HEK293 (cell line): Measurements from ENCODE around the gene CLNK.

ENCODE experiments used
- CTCF ChIA-PET: fragments of 350-600 bp; formaldehyde crosslinking; extraction: SDS; loops from one replicate; lab custom pipeline; 2021; ENCODE audit warnings: antibody characterized with exemption; lab: Yijun Ruan, JAX
- POLR2A ChIA-PET: fragments of 300-600 bp; formaldehyde crosslinking; extraction: SDS; loops from one replicate; lab custom pipeline; 2020; ENCODE audit warnings: antibody characterized with exemption, inconsistent platforms; lab: Yijun Ruan, JAX
- H3K27ac ChIP-seq: fragments of 200-500 bp; sonication (Bioruptor generic); 2 replicates; pipeline ENCODE4 v1.5.1; 2014; ENCODE audit warnings: low read depth, low read length, control low read depth, inconsistent platforms; ENCODE audit errors: extremely low read depth
- H3K36me3 ChIP-seq, 2 experiments: fragments of 200-500 bp in 1 of 2; sonication (Bioruptor generic) in 1 of 2; 1 replicate in 1 of 2; 2 replicates in 1 of 2; pipeline ENCODE4 v1.5.1; 2014 to 2017; ENCODE audit warnings: inconsistent platforms in 2 of 2, low read length in 2 of 2; ENCODE audit not compliant: control insufficient read depth in 2 of 2, insufficient read depth in 1 of 2
- H3K4me1 ChIP-seq: fragments of 200-500 bp; sonication (Bioruptor generic); 2 replicates; pipeline ENCODE4 v1.5.1; 2014; ENCODE audit warnings: mild to moderate bottlenecking, low read length, inconsistent platforms; ENCODE audit not compliant: control insufficient read depth, insufficient read depth
- H3K4me3 ChIP-seq: 2 replicates; pipeline ENCODE4 v1.5.1; 2011; ENCODE audit warnings: low read depth, mild to moderate bottlenecking, control low read depth, low read length, moderate library complexity
- H3K9me3 ChIP-seq: fragments of 200-500 bp; sonication (Bioruptor generic); 2 replicates; pipeline ENCODE4 v1.5.1; 2014; ENCODE audit warnings: low read depth, low read length, inconsistent platforms; ENCODE audit not compliant: control insufficient read depth, insufficient read depth
- HOXC10 ChIP-seq: sonication (generic); formaldehyde crosslinking; IDR thresholded peaks from 2 replicates; pipeline ENCODE4 v1.8.1; 2023; ENCODE audit warnings: mild to moderate bottlenecking, missing genetic modification reagents
- HOXD13 ChIP-seq: sonication (generic); formaldehyde crosslinking; IDR thresholded peaks from 2 replicates; pipeline ENCODE4 v1.8.0; 2022; ENCODE audit warnings: missing genetic modification reagents, borderline replicate concordance
- MZF1 ChIP-seq: fragments of 450-650 bp; formaldehyde crosslinking; IDR thresholded peaks from 2 replicates; pipeline ENCODE4 v1.5.1; 2017; ENCODE audit warnings: missing biosample characterization, missing genetic modification characterization, borderline replicate concordance
- SALL2 ChIP-seq: fragments of 450-650 bp; formaldehyde crosslinking; IDR thresholded peaks from 2 replicates; pipeline ENCODE4 v1.5.0; 2017; ENCODE audit warnings: missing biosample characterization, mild to moderate bottlenecking, missing genetic modification characterization, borderline replicate concordance
- SCRT2 ChIP-seq: fragments of 450-650 bp; formaldehyde crosslinking; IDR thresholded peaks from 2 replicates; pipeline ENCODE4 v1.5.1; 2016; ENCODE audit warnings: missing biosample characterization, missing genetic modification characterization
- TCF7L2 ChIP-seq: IDR thresholded peaks from 2 replicates; pipeline ENCODE4 v1.6.1; 2011; ENCODE audit warnings: low read depth, mild to moderate bottlenecking, inconsistent platforms, low read length, moderate library complexity, borderline replicate concordance
- ZEB2 ChIP-seq: fragments of 450-650 bp; formaldehyde crosslinking; IDR thresholded peaks from 2 replicates; pipeline ENCODE4 v1.5.1; 2016; ENCODE audit warnings: missing biosample characterization, missing genetic modification characterization
- ZFP37 ChIP-seq: fragments of 450-650 bp; formaldehyde crosslinking; IDR thresholded peaks from 2 replicates; pipeline ENCODE4 v1.5.1; 2016; ENCODE audit warnings: missing biosample characterization, missing genetic modification characterization
- ZIC2 ChIP-seq: fragments of 450-650 bp; formaldehyde crosslinking; IDR thresholded peaks from 2 replicates; pipeline ENCODE4 v1.5.1; 2016; ENCODE audit warnings: missing biosample characterization, missing genetic modification characterization
- ZNF112 ChIP-seq: fragments of 450-650 bp; formaldehyde crosslinking; IDR thresholded peaks from 2 replicates; pipeline ENCODE4 v1.5.0; 2017; ENCODE audit warnings: missing biosample characterization, missing genetic modification characterization
- ZNF132 ChIP-seq: fragments of 450-650 bp; formaldehyde crosslinking; IDR thresholded peaks from 2 replicates; pipeline ENCODE4 v1.5.1; 2017; ENCODE audit warnings: missing biosample characterization, missing genetic modification characterization, borderline replicate concordance
- ZNF174 ChIP-seq: fragments of 450-650 bp; formaldehyde crosslinking; IDR thresholded peaks from 2 replicates; pipeline ENCODE4 v1.5.0; 2017; ENCODE audit warnings: missing biosample characterization, mild to moderate bottlenecking, missing genetic modification characterization
- ZNF2 ChIP-seq: fragments of 450-650 bp; formaldehyde crosslinking; IDR thresholded peaks from 2 replicates; pipeline ENCODE4 v1.5.1; 2016; ENCODE audit warnings: missing biosample characterization, missing genetic modification characterization
- ZNF214 ChIP-seq: fragments of 450-650 bp; formaldehyde crosslinking; IDR thresholded peaks from 2 replicates; pipeline ENCODE4 v1.5.1; 2017; ENCODE audit warnings: missing biosample characterization, mild to moderate bottlenecking, missing genetic modification characterization, borderline replicate concordance
- ZNF223 ChIP-seq: fragments of 450-650 bp; formaldehyde crosslinking; IDR thresholded peaks from 2 replicates; pipeline ENCODE4 v1.5.1; 2016; ENCODE audit warnings: missing biosample characterization, missing genetic modification characterization
- ZNF266 ChIP-seq: fragments of 450-650 bp; formaldehyde crosslinking; IDR thresholded peaks from 2 replicates; pipeline ENCODE4 v1.5.1; 2016; ENCODE audit warnings: missing biosample characterization, missing genetic modification characterization, low read depth
- ZNF394 ChIP-seq: fragments of 450-650 bp; formaldehyde crosslinking; IDR thresholded peaks from 2 replicates; pipeline ENCODE4 v1.5.1; 2016; ENCODE audit warnings: missing biosample characterization, missing genetic modification characterization, mild to moderate bottlenecking, moderate library complexity, borderline replicate concordance
- ZNF433 ChIP-seq: fragments of 450-650 bp; formaldehyde crosslinking; IDR thresholded peaks from 2 replicates; pipeline ENCODE4 v1.5.1; 2016; ENCODE audit warnings: missing biosample characterization, missing genetic modification characterization, low read depth
- ZNF48 ChIP-seq: fragments of 450-650 bp; formaldehyde crosslinking; IDR thresholded peaks from 2 replicates; pipeline ENCODE4 v1.5.1; 2016; ENCODE audit warnings: missing biosample characterization, missing genetic modification characterization
- ZNF544 ChIP-seq: fragments of 450-650 bp; formaldehyde crosslinking; IDR thresholded peaks from 2 replicates; pipeline ENCODE4 v1.5.0; 2017; ENCODE audit warnings: missing biosample characterization, missing genetic modification characterization
- ZNF621 ChIP-seq: fragments of 450-650 bp; formaldehyde crosslinking; IDR thresholded peaks from 2 replicates; pipeline ENCODE4 v1.5.1; 2017; ENCODE audit warnings: missing biosample characterization, missing genetic modification characterization
- ZNF624 ChIP-seq: fragments of 450-650 bp; formaldehyde crosslinking; IDR thresholded peaks from 2 replicates; pipeline ENCODE4 v1.5.1; 2017; ENCODE audit warnings: missing biosample characterization, missing genetic modification characterization
- ZNF677 ChIP-seq: fragments of 450-650 bp; IDR thresholded peaks from 2 replicates; pipeline ENCODE4 v1.5.0; 2018; ENCODE audit warnings: missing biosample characterization, mild to moderate bottlenecking, missing genetic modification characterization, moderate library complexity
- ZNF776 ChIP-seq: fragments of 450-650 bp; formaldehyde crosslinking; IDR thresholded peaks from 2 replicates; pipeline ENCODE4 v1.5.0; 2017; ENCODE audit warnings: missing biosample characterization, missing genetic modification characterization, borderline replicate concordance
- TF ChIP-seq, protein P1 (sequence below): fragments of 450-650 bp; formaldehyde crosslinking; IDR thresholded peaks from 2 replicates; pipeline ENCODE4 v1.5.1; 2016; ENCODE audit warnings: missing biosample characterization, missing genetic modification characterization, low read depth
- TF ChIP-seq, protein P2 (sequence below): fragments of 450-650 bp; formaldehyde crosslinking; IDR thresholded peaks from 2 replicates; pipeline ENCODE4 v1.5.1; 2017; ENCODE audit warnings: missing biosample characterization, missing genetic modification characterization
- TF ChIP-seq, protein P3 (sequence below): sonication (generic); formaldehyde crosslinking; IDR thresholded peaks from 2 replicates; pipeline ENCODE4 v1.8.1; 2022; ENCODE audit warnings: mild to moderate bottlenecking, moderate library complexity, missing genetic modification reagents
- TF ChIP-seq, protein P4 (sequence below): fragments of 450-650 bp; formaldehyde crosslinking; IDR thresholded peaks from 2 replicates; pipeline ENCODE4 v1.5.1; 2016; ENCODE audit warnings: missing biosample characterization, missing genetic modification characterization, borderline replicate concordance

The CLNK gene

DNA sequence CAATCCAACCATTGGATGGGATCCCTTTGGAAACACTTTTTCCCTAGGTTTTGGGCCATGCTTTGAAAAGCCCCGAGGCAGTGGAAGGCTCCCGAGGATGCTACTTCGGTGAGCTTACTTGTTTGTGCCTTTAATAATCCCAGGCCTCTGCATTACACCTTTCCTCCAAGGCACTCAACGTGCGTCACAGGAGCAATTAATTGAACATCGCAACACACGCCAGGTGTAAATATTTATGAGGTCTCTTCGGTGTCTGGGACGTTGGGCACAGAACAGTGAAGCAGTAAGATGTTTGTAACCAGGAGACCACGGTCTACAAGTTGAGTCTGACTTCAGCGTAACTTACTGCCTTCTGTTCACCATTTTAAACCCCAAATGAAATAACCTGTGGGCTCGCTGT lies 97.3 kb downstream of the CLNK start:
- ChIA-PET CTCF (no interaction called here), POLR2A (no interaction called here)
- Histone ChIP-seq H3K4me3 (no peak overlapping the region), H3K4me1 (no peaks in the 10 kb centered on the region)
- TF ChIP-seq ZNF112 (tag by site-specific recombination) (no peak), ZNF132 (tag by site-specific recombination) (no peak), ZEB2 (tag by site-specific recombination) (no peak), HOXC10 (CRISPR knock-in tag) (no peak), MZF1 (no peak), ZNF48 (tag by site-specific recombination) (no peak), SALL2 (no peak)
- TF ChIP-seq, all 188 proteins: peak for 0
- Histone ChIP-seq H3K27ac (no peak overlapping the region), H3K9me3 (no peaks in the 10 kb centered on the region), H3K36me3 (no peaks in the 10 kb centered on the region)

DNA sequence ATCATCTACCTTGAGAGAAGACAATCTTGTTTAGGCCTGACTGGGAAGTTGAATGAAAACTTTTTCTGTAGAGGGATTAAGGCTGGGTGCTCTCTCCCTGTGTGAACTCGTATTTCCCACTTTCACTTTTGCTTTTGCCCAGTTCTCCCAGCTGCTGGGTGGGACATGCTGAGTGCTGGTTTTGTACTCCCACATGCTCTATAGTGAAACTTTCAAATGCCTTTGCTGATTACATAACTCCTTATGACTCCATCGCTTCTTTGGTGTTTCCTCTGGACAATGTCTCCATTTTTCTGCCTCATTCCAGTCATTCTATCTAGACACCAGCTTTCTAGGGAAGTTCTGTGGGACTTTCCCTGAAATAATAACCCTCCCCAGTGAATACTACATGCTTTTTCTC lies 100.5 kb downstream of the CLNK start:
- Histone ChIP-seq H3K4me3 (no peak overlapping the region), H3K36me3 (no peaks in the 10 kb centered on the region), H3K4me1 (no peaks in the 10 kb centered on the region), H3K9me3 (no peaks in the 10 kb centered on the region), H3K27ac (no peak overlapping the region)
- TF ChIP-seq ZNF433 (no peak), TCF7L2 (no peak), ZNF223 (no peak), SCRT2 (tag by site-specific recombination) (no peak), ZIC2 (tag by site-specific recombination) (no peak), ZNF677 (tag by site-specific recombination) (no peak), ZNF174 (tag by site-specific recombination) (no peak), ZNF544 (no peak), ZNF2 (tag by site-specific recombination) (no peak), ZNF214 (tag by site-specific recombination) (no peak)
- CTCF ChIA-PET = interaction anchor here (0.7 kb wide), 1 partner anchor 822 kb away, joined by 5 read pairs; no protein-coding TSS in a partner anchor
- POLR2A ChIA-PET = interaction anchor here (0.5 kb wide), 1 partner anchor 205 kb away, joined by 4 read pairs; no protein-coding TSS in a partner anchor

DNA sequence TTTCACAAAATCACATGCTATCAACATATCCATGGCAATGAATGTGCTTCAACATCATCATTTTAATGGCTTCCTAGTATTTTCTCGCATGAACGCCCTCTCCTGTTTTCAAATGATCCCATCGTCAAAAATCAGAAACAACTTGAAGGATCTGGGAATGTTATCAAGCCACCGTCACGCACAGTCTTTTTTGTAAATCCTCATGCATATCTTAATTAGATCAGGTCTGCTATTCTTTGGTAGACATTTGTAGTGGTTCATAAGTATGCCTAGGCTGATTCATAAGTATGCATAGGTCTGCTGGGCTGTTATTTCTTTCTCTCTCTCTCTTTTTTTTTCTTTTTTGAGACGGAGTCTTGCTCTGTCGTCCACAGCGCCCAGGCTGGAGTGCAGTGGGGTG lies 101.6 kb downstream of the CLNK start:
- CTCF ChIA-PET = interaction anchor here (1.0 to 1.1 kb wide), 2 partner anchors 424 to 1041 kb away, joined by 3 to 5 read pairs; no protein-coding TSS in a partner anchor
- H3K27ac ChIP-seq = no peak overlapping the region
- H3K9me3 ChIP-seq = no peaks in the 10 kb centered on the region
- no peaks in the 10 kb centered on the region for H3K4me1 ChIP-seq
- POLR2A ChIA-PET = no interaction called here
- no peak overlapping the region for H3K4me3 ChIP-seq
- no peaks in the 10 kb centered on the region for H3K36me3 ChIP-seq
- TF ChIP-seq ZFP37 (tag by site-specific recombination) (no peak), ZNF394 (tag by site-specific recombination) (no peak), ZNF621 (tag by site-specific recombination) (no peak), ZNF266 (tag by site-specific recombination) (no peak), ZNF624 (no peak), ZNF776 (tag by site-specific recombination) (no peak), HOXD13 (CRISPR knock-in tag) (no peak)
- TF ChIP-seq, protein P1, sequence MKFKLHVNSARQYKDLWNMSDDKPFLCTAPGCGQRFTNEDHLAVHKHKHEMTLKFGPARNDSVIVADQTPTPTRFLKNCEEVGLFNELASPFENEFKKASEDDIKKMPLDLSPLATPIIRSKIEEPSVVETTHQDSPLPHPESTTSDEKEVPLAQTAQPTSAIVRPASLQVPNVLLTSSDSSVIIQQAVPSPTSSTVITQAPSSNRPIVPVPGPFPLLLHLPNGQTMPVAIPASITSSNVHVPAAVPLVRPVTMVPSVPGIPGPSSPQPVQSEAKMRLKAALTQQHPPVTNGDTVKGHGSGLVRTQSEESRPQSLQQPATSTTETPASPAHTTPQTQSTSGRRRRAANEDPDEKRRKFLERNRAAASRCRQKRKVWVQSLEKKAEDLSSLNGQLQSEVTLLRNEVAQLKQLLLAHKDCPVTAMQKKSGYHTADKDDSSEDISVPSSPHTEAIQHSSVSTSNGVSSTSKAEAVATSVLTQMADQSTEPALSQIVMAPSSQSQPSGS (tag by site-specific recombination) = no peak
- TF ChIP-seq, protein P2, sequence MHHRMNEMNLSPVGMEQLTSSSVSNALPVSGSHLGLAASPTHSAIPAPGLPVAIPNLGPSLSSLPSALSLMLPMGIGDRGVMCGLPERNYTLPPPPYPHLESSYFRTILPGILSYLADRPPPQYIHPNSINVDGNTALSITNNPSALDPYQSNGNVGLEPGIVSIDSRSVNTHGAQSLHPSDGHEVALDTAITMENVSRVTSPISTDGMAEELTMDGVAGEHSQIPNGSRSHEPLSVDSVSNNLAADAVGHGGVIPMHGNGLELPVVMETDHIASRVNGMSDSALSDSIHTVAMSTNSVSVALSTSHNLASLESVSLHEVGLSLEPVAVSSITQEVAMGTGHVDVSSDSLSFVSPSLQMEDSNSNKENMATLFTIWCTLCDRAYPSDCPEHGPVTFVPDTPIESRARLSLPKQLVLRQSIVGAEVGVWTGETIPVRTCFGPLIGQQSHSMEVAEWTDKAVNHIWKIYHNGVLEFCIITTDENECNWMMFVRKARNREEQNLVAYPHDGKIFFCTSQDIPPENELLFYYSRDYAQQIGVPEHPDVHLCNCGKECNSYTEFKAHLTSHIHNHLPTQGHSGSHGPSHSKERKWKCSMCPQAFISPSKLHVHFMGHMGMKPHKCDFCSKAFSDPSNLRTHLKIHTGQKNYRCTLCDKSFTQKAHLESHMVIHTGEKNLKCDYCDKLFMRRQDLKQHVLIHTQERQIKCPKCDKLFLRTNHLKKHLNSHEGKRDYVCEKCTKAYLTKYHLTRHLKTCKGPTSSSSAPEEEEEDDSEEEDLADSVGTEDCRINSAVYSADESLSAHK (tag by site-specific recombination) = no peak
- TF ChIP-seq, protein P3, sequence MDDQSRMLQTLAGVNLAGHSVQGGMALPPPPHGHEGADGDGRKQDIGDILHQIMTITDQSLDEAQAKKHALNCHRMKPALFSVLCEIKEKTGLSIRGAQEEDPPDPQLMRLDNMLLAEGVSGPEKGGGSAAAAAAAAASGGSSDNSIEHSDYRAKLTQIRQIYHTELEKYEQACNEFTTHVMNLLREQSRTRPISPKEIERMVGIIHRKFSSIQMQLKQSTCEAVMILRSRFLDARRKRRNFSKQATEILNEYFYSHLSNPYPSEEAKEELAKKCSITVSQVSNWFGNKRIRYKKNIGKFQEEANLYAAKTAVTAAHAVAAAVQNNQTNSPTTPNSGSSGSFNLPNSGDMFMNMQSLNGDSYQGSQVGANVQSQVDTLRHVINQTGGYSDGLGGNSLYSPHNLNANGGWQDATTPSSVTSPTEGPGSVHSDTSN (CRISPR knock-in tag) = no peak
- TF ChIP-seq, protein P4, sequence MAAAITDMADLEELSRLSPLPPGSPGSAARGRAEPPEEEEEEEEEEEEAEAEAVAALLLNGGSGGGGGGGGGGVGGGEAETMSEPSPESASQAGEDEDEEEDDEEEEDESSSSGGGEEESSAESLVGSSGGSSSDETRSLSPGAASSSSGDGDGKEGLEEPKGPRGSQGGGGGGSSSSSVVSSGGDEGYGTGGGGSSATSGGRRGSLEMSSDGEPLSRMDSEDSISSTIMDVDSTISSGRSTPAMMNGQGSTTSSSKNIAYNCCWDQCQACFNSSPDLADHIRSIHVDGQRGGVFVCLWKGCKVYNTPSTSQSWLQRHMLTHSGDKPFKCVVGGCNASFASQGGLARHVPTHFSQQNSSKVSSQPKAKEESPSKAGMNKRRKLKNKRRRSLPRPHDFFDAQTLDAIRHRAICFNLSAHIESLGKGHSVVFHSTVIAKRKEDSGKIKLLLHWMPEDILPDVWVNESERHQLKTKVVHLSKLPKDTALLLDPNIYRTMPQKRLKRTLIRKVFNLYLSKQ (tag by site-specific recombination) = no peak
